ENCODE data around the gene KRTAP10-5.
A peak's percentile ranks its signal among the peaks of the same experiment; 100 is the strongest.
"Not testable (repeated sequence)": the region's sequence is repeated elsewhere in the genome, so short reads cannot be mapped to it uniquely, and the experiment has no call there.

KRTAP10-5 gene, protein sequence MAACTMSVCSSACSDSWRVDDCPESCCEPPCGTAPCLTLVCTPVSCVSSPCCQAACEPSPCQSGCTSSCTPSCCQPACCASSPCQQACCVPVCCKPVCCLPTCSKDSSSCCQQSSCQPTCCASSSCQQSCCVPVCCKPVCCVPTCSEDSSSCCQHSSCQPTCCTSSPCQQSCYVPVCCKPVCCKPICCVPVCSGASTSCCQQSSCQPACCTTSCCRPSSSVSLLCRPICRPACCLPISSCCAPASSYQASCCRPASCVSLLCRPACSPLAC

DNA sequence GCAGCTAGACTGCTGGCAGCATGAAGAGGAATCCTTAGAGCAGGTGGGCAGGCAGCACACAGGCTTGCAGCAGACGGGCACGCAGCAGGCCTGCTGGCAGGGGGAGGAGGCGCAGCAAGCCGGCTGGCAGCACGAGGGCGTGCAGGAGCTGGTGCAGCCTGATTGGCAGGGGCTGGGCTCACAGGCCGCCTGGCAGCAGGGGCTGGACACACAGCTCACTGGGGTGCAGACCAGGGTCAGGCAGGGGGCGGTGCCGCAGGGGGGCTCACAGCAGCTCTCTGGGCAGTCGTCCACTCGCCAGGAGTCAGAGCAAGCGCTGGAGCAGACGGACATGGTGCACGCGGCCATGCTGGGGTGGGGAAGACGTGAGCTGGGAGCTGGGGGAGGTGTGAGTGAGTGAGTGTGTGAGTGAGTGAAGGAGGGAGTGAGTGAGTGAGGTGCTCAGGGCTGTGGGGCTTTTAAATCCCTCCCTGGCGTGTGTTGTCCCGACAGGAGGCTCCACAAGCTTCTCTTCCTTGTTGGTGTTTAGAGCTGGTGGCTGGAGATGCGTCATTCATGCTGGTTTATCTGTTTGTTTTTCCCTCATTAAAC, at the start of gene KRTAP10-5:
TSS of gene KRTAP10-5 (minus strand) at position 374 of the 591 bp plus-strand sequence. CDS start at position 348, 26 bp downstream.
- peaks cover 13% of the 10 kb centered on the region for H3K27me3 Mint-ChIP-seq (ENCODE audit: low read depth)
- peaks cover 51% of the 10 kb centered on the region for H3K9me3 Mint-ChIP-seq
- H3K27ac Mint-ChIP-seq; H3K36me3 Mint-ChIP-seq (ENCODE audit: low read depth); H3K4me3 Mint-ChIP-seq: not testable (repeated sequence)
- H3K4me1 Mint-ChIP-seq (ENCODE audit: low read depth) = peaks cover 15% of the 10 kb centered on the region

DNA sequence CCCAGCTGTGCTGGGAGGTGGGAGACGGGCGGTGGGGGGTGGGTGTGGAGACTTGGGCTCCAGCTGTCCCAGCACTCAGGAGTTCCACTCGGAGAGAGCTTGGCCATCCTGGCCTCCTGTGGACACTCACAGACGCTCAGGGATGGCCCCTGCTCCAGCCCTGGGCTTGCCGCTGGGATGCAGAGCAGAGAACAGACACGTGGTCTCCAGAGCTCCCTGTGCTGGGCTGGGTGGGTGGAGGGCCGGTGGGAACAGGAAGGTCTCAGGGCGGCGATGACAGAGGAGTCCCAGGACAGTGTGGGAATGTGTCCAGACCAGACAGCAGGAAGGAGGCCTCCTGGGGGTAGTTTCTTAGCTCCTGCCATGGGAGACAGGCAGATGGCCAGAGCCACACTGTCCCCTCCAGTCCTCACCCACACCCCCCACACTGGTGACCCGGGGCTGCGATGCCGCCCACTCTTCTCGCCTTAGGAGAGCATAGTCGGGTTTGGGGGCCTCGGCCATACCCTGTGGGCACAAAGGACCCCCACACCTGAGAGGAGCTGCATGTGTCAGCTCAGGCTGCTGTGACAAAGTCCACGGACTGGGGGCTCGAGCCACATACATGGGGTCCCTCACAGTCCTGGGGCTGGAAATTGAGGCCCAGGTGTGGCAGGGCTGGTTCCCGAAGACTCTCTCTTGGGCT, 48.4 kb upstream of the KRTAP10-5 start:
- Mint-ChIP-seq H3K9me3 (peaks cover 51% of the 10 kb centered on the region), H3K27ac (no peak overlapping the region), H3K4me1 (ENCODE audit: low read depth) (peaks cover 6% of the 10 kb centered on the region), H3K4me3 (no peak overlapping the region), H3K27me3 (ENCODE audit: low read depth) (peaks cover 34% of the 10 kb centered on the region), H3K36me3 (ENCODE audit: low read depth) (peaks cover 25% of the 10 kb centered on the region)

DNA sequence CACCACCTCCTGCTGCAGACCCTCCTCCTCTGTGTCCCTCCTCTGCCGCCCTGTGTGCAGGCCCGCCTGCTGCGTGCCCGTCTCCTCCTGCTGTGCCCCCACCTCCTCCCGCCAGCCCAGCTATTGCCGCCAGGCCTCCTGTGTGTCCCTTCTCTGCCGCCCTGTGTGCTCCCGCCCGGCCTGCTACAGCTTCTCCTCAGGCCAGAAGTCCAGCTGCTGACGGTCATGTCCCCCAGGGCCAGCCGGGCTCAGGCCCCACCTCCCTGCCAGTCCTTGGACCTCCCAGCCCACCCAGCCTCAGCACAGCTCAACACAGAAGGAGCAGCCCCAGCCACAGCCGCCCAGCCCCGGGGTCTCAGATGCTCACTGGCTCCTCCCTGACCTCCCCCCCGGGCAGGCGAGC, 47.4 kb upstream of the KRTAP10-5 start:
- H3K9me3 Mint-ChIP-seq = peaks cover 54% of the 10 kb centered on the region
- H3K4me1 Mint-ChIP-seq (ENCODE audit: low read depth) = not testable (repeated sequence)

DNA sequence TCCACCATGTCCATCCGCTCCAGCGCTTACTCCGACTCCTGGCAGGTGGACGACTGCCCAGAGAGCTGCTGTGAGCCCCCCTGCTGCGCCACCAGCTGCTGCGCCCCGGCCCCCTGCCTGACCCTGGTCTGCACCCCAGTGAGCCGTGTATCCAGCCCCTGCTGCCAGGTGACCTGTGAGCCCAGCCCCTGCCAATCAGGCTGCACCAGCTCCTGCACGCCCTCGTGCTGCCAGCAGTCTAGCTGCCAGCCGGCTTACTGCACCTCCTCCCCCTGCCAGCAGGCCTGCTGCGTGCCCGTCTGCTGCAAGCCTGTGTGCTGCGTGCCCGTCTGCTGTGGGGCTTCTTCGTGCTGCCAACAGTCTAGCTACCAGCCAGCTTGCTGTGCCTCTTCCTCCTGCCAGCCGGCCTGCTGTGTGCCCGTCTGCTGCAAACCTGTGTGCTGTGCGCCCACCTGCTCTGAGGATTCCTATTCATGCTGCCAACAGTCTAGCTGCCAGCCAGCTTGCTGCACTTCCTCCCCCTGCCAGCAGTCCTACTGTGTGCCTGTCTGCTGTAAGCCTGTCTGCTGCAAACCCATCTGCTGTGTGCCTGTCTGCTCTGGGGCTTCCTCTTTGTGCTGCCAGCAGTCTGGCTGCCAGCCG, 46.9 kb upstream of the KRTAP10-5 start:
- H3K4me1 Mint-ChIP-seq (ENCODE audit: low read depth); H3K27ac Mint-ChIP-seq; H3K4me3 Mint-ChIP-seq: not testable (repeated sequence)
- H3K9me3 Mint-ChIP-seq = peaks cover 55% of the 10 kb centered on the region
- peaks cover 34% of the 10 kb centered on the region for H3K27me3 Mint-ChIP-seq (ENCODE audit: low read depth)
- H3K36me3 Mint-ChIP-seq (ENCODE audit: low read depth) = peaks cover 27% of the 10 kb centered on the region

More for the DNA sequence above, 47.4 kb upstream of the KRTAP10-5 start:
- H3K27me3 Mint-ChIP-seq (ENCODE audit: low read depth) = peaks cover 29% of the 10 kb centered on the region
- not testable (repeated sequence) for H3K27ac Mint-ChIP-seq, H3K4me3 Mint-ChIP-seq
- peaks cover 27% of the 10 kb centered on the region for H3K36me3 Mint-ChIP-seq (ENCODE audit: low read depth)

DNA sequence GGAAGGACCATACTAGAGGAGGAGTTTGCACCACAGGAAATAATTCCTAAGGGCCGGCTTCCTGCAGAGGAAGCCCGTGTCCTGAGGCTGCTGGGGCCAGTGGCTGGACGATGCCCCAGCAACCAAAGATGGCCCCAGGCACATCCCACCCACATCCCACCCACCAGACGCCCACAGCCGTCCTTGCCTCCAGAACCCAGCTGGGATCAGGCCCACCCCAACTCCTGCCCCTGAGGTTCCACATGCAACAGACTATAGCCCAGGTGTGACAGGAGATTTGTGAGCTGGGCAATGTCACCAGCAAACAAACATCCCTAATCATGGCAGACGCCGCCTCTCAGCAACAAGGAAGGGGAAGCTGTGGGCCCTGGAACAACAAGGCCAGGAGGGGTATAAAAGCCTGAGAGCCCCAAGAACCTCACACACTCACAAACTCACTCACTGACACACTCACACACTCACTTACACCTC, 46.3 kb upstream of the KRTAP10-5 start, which contains the start of gene KRTAP10-9:
TSS of gene KRTAP10-9 (plus strand) at position 421 of the 471 bp plus-strand sequence. CDS start 79 bp downstream, outside the sequence.
- Mint-ChIP-seq H3K36me3 (ENCODE audit: low read depth) (peaks cover 28% of the 10 kb centered on the region), H3K9me3 (peaks cover 55% of the 10 kb centered on the region), H3K4me1 (ENCODE audit: low read depth) (peaks cover 6% of the 10 kb centered on the region), H3K4me3 (no peak within 1 kb of the TSS), H3K27ac (no peak within 1 kb of the TSS), H3K27me3 (ENCODE audit: low read depth) (peaks cover 29% of the 10 kb centered on the region)

DNA sequence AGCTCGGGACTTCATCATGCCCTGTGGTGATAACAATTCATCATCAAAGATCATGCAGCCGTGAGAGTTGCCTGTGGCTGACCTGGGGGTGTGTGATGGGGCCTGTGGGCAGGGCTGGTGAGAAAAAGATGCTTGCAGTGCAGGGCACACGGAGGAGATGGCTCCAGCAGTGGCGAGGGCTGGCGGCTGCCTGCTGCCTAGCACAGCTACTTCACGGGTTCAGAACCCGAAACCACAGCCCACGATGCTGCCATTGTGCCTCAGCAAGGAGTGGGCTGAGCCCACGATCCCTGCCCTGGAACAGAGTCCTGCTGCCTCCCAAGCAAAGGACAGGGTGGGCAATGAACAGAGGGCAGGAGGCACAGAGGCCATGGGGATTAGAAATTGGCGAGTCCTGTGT, 45.9 kb upstream of the KRTAP10-5 start:
- peaks cover 26% of the 10 kb centered on the region for H3K27me3 Mint-ChIP-seq (ENCODE audit: low read depth)
- peaks cover 6% of the 10 kb centered on the region for H3K4me1 Mint-ChIP-seq (ENCODE audit: low read depth)
- no peak overlapping the region for H3K4me3 Mint-ChIP-seq
- H3K27ac Mint-ChIP-seq = no peak overlapping the region
- peaks cover 51% of the 10 kb centered on the region for H3K9me3 Mint-ChIP-seq
- H3K36me3 Mint-ChIP-seq (ENCODE audit: low read depth) = peaks cover 25% of the 10 kb centered on the region

DNA sequence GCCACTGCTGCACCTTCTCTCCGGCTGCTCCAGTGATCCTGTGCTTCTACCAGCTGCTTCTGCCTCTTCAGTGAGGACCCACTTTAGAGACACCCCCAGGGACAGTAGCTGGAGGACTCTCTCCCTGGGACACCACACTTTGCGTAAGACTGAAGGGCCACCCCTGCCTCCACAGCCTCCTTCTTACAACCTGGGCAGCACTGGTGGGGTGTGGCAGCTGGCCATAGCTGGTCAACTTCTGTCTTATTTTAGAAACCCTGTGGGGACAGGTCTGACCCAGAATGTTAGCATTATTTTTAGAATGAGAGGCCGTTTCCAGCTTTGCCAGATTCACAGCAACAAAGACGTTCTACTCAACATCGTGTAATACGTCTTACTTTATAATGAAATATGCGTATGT, 45.4 kb upstream of the KRTAP10-5 start:
- H3K9me3 Mint-ChIP-seq = peaks cover 48% of the 10 kb centered on the region
- no peak overlapping the region for H3K4me3 Mint-ChIP-seq
- peaks cover 24% of the 10 kb centered on the region for H3K36me3 Mint-ChIP-seq (ENCODE audit: low read depth)
- H3K27me3 Mint-ChIP-seq (ENCODE audit: low read depth) = peaks cover 28% of the 10 kb centered on the region
- peaks cover 7% of the 10 kb centered on the region for H3K4me1 Mint-ChIP-seq (ENCODE audit: low read depth)
- H3K27ac Mint-ChIP-seq = no peak overlapping the region

DNA sequence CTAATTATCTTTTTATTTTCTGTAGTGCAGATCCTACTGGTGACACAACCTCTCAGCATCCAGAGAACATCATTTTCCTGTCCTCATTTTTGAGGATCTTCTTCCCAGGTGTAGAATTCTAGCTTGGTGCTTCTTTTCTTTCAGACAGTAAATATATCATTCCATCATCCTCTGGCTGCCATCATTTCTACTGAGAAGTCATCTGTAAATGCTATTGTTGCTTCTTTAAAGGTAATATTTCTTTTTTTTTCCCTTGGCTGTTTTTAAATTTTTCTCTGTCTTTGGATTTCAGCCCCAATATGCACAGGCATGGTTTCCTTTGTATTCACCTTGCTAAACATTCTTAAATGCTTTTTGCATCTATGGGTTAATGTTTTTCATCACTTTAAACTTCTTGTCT, 43.2 kb upstream of the KRTAP10-5 start:
- Mint-ChIP-seq H3K27ac (no peak overlapping the region), H3K9me3 (peaks cover 57% of the 10 kb centered on the region), H3K4me3 (no peak overlapping the region), H3K36me3 (ENCODE audit: low read depth) (peaks cover 36% of the 10 kb centered on the region), H3K4me1 (ENCODE audit: low read depth) (peaks cover 17% of the 10 kb centered on the region), H3K27me3 (ENCODE audit: low read depth) (peaks cover 20% of the 10 kb centered on the region)

DNA sequence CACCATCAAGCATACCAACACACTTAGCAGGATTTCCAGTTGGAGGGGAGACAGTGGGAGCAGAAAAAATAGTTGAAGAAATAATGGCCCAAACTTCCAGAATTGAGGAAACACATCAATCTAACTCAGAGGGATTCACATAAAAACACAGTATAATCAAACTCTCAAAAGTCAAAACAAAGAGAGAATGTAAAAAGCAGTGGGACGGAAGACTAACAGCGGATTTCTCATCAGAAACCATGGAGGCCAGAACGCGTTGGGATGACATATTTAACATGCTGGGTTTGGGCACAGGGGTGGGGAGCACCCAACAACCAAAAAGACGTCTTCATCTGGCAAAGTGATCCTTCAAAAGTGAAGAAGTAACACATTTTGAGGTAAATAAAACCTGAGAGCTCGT, 39.5 kb upstream of the KRTAP10-5 start:
- peak overlapping the region; percentile 21 for H3K4me3 Mint-ChIP-seq
- H3K9me3 Mint-ChIP-seq = peaks cover 58% of the 10 kb centered on the region
- peaks cover 26% of the 10 kb centered on the region for H3K4me1 Mint-ChIP-seq (ENCODE audit: low read depth)
- H3K27ac Mint-ChIP-seq = no peak overlapping the region
- peaks cover 37% of the 10 kb centered on the region for H3K36me3 Mint-ChIP-seq (ENCODE audit: low read depth)
- peaks cover 20% of the 10 kb centered on the region for H3K27me3 Mint-ChIP-seq (ENCODE audit: low read depth)

DNA sequence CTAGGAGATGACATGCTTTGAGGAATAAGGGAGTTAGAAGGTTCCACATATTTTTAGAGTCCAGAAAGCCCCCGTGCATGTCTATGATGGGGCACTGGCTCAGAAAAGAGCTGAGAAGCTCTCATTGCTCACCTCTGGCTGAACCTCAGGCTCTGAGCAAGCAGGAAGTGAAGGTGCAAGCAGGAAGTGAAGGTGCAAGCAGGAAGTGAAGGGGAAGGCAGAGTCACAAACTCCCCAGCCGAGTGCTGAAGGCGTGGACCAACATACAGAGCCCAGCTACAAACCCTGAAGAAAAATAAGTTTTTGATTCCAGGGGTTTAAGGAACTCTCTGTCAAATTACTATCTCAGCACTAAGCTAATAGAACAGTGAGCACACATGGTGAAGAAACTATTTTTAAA, 38.5 kb upstream of the KRTAP10-5 start:
- Mint-ChIP-seq H3K4me3 (peak overlapping the region; percentile 57), H3K27ac (peak overlapping the region; percentile 87), H3K36me3 (ENCODE audit: low read depth) (peaks cover 33% of the 10 kb centered on the region), H3K27me3 (ENCODE audit: low read depth) (peaks cover 13% of the 10 kb centered on the region), H3K9me3 (peaks cover 48% of the 10 kb centered on the region), H3K4me1 (ENCODE audit: low read depth) (peaks cover 28% of the 10 kb centered on the region)

DNA sequence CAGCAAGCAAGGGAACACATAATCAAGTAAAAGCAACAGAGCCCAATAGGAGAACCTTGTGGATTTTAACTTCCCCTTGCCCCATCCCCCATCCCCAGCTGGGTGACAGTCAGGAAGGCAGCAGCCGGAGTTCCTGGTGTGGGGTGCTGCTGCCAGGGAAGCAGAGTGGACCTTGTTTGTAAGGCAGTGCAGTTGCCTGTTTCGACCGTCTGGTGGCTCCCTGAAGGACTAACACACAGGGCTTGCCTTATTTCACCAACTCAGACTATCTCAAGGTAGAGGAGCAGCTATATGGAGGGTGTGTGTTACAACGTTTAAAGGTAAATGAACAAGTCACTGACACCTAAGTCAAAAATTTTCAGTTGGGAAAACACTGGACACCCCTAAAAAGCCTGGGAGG, 38.1 kb upstream of the KRTAP10-5 start:
- peaks cover 28% of the 10 kb centered on the region for H3K4me1 Mint-ChIP-seq (ENCODE audit: low read depth)
- no peak overlapping the region for H3K4me3 Mint-ChIP-seq
- peaks cover 44% of the 10 kb centered on the region for H3K9me3 Mint-ChIP-seq
- H3K27ac Mint-ChIP-seq = peak overlapping the region; percentile 87
- H3K27me3 Mint-ChIP-seq (ENCODE audit: low read depth) = peaks cover 11% of the 10 kb centered on the region
- peaks cover 31% of the 10 kb centered on the region for H3K36me3 Mint-ChIP-seq (ENCODE audit: low read depth)

DNA sequence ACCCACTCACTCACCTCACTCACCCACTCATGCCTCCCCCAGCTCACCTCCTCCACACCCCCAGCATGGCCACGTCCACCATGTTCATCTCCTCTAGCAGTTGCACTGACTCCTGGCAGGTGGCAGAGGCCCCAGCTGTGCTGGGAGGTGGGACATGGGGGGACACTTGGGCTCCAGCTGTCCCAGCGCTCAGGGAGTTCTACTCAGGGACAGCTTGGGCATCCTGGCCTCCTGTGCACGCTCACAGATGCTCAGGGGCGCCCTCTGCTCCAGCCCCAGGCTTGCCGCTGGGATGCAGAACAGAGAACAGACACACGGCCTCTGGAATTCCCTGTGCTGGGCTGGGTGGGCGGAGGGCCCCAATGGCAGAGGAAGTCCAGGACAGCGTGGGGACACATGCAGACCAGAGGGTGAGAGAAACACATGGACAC, 36.7 kb upstream of the KRTAP10-5 start:
- H3K27ac Mint-ChIP-seq = no peak overlapping the region
- H3K4me1 Mint-ChIP-seq (ENCODE audit: low read depth) = peaks cover 28% of the 10 kb centered on the region
- H3K36me3 Mint-ChIP-seq (ENCODE audit: low read depth) = peaks cover 28% of the 10 kb centered on the region
- H3K9me3 Mint-ChIP-seq = peaks cover 30% of the 10 kb centered on the region
- no peak overlapping the region for H3K4me3 Mint-ChIP-seq
- H3K27me3 Mint-ChIP-seq (ENCODE audit: low read depth) = peaks cover 4% of the 10 kb centered on the region

DNA sequence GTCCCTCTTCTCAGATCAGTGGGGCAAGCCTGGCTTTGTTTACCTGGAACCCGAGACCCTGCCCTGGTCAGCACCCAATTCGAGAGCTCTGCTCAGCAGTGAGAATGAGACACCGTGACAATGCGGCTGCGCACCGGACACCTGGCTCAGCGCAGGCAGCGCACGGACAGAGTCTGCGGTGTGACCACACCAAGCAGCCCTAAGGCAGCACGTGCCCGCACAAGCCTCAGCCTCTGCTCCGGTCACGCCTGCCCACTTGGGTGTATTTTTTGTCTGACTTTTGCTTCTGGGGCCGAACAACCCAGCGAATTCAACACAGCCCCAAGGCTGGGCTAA, 36.2 kb upstream of the KRTAP10-5 start:
- H3K9me3 Mint-ChIP-seq = peaks cover 28% of the 10 kb centered on the region
- H3K36me3 Mint-ChIP-seq (ENCODE audit: low read depth) = peaks cover 26% of the 10 kb centered on the region
- H3K4me1 Mint-ChIP-seq (ENCODE audit: low read depth) = peaks cover 28% of the 10 kb centered on the region
- no peak overlapping the region for H3K27ac Mint-ChIP-seq
- H3K27me3 Mint-ChIP-seq (ENCODE audit: low read depth) = peaks cover 4% of the 10 kb centered on the region
- no peak overlapping the region for H3K4me3 Mint-ChIP-seq

DNA sequence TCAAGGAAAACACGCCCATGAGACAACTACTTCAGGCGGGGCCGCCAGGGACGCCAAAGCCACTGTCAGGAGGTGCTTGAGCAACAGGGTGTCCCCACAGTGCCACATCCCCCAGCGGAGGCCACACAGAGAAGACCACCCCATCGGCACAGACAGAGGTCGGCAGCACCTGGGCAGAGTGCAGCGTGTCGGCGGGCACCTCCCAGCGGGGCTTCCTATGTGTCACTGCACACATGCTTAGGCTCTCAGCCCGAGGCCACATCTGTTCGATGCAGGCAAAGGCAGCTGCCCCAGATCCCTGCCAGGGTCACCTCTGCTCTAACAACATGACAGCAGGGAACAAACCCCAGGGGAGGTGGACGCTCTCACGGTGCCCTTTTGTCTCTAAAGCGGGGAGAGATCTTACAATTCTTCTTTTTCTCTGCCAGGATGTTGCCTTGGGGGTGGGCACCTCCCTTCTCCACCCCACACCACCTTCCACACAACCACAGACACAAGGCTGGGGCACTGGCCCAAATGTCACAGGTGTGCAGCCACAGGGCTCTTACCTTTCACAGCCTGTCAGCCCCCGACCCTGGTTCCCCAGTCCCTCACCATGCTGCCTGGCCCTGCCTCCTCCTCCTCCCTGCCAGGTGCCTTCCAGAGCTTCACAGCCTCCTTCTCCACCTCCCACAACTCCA, 35.6 kb upstream of the KRTAP10-5 start:
- Mint-ChIP-seq H3K36me3 (ENCODE audit: low read depth) (peaks cover 26% of the 10 kb centered on the region), H3K4me1 (ENCODE audit: low read depth) (peaks cover 28% of the 10 kb centered on the region), H3K9me3 (peaks cover 33% of the 10 kb centered on the region), H3K4me3 (no peak overlapping the region), H3K27ac (no peak overlapping the region), H3K27me3 (ENCODE audit: low read depth) (peaks cover 4% of the 10 kb centered on the region)
